HPDE6-E6E7 (cell line): ENCODE data around the gene HELLS.
"Not testable (repeated sequence)": the region's sequence is repeated elsewhere in the genome, so short reads cannot be mapped to it uniquely, and the experiment has no call there.

Experiments used
- DNase-seq: peaks from one replicate; pipeline ENCODE4 v3.0.0; 2011; ENCODE audit warnings: missing footprints; ENCODE audit errors: extremely low spot score

HELLS gene

DNA sequence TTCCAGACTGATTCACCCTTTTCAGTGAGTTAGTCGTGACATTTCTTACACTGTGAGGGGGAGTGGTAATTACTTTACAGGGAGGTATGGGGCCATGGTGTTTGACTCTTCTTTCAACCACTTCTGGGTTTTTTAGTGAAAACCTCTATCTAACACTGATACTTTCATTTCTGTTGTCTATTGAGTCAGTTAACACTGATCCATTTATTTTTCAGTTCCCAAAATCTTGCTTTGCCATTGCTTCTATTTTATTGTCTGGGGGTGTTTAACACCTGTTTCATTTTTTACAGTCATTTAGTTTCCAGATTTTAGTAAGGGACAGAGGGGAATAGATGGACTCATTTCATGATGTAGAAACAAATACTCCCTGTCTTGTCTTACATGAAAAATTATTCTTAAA lies 61.5 kb downstream of the HELLS start:
- no peak for DNase-seq

DNA sequence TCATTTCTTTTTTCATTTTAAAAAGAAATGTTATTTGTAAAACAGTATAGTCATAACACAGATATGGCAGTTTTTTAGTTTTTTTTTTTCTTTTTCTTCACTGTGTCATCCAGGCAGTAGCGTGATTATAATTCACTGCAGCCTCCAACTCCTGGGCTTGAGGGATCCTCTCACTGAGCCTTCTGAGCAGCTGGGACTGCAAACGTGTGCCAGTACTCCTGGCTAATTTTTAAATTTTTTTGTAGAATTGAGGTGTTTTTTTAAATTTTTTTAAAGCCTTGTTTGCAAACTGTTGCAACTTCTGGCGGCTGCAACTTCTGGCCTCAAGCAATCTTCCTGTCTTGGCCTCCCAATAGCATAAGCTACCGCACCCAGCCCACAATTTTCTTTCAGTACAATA lies 63.0 kb downstream of the HELLS start:
- DNase-seq = no peak

DNA sequence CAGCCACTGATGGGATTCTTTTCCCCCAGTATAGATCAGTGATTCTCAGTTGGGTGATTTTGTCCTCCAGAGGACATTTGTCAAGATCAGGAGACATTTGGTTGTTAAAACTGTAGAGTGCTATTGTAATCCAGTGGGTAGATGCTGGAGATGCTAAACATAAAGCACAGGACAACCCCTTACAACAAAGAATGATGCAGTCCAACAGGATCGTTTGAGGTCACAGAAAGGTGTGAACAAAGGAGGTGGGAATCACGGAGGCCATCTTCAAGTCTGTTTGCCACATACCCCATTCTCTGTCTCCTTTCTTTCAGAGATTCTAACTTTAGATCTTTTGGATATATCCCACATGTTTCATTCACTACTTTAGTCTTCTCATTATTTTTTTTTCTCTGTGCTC lies 69.0 kb downstream of the HELLS start:
- DNase-seq = no peak

DNA sequence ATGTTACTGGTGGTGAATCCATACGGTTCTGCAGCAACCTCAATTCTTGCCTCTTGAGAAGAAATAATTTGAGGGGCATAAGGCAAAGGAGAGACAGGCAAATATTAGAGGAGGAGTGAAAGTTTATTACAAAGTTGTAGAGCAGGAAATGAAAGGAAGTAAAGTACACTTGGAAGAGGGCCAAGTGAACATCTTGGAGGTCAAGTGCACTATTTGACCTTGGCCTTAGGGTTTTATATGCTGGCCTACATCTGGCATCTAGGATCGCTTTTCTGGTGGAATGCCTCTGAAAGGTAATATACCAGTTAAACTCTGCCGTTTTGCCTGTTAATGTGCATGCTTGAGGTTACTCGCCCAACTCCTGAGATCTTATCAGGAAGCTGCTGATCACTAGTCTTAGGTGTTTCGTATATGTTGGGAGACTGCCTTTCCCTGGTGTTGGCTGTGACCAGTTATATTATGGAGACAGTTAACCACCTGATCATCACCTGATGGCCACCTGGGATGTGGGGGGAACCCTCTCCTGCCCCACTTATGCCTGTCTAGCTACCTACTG lies 71.9 kb downstream of the HELLS start:
- DNase-seq = no peak

DNA sequence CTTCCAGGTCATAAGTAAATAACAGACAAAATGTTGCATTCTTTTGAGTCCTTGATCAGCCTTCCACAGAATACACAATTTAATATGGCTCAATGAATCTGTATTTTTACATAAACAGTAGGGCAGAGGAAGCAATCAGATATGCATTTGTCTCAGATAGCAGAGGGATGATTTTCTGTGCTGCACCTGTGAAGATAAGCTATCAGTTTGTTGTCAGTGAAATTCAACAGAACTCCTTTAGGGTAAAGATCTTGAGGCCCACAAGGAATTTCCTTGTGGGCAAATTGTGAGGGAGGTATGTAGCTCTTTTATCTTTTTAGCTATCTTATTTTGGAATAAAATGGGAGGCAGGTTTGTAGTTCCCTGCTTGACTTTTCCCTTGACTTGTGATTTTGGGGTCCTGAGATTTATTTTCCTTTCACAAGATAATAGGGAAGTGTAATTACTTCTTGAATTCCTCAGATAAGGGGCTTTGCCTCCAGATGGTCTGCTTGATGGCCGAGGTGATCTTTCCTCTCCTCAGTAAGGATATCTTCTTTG lies 77.1 kb downstream of the HELLS start:
- DNase-seq = no peak

DNA sequence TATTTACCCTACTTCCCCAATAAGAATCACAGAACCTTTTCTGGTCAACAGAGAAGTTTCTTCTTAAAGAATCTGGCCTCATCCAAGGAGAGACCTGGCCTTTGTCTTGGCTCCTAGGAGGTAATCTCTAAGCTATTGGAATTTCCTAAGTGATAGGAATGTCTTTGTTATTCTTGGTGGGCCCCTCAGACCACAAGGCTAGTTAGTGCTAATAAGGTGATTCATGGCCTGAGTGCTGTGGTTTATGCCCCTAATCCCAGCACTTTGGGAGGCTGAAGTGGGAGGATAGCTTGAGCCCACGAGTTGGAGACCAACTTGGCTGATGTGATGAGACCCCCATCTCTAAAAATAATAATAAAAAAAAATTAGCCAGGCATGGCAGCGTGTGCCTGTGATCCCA lies 78.0 kb downstream of the HELLS start:
- no peak for DNase-seq

DNA sequence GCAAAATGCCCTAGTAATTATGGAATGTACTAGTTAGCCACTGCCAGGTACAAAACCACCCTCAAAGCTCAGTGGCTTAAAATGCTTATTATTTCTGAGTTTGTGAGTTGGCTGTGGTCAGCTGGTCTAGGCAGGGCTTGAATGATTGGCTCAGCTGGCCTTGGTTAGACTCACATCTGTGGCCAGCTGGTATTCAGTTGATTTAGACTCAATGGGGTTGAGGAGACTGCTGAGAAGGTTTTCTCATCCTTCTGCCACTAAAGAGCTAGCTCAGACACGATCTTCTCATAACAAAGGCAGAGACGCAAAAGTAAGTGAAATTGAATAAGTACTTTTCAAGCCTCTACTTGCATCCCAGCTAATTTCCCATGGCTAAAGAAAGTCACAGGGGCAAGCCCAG lies 80.9 kb downstream of the HELLS start:
- no peak for DNase-seq

DNA sequence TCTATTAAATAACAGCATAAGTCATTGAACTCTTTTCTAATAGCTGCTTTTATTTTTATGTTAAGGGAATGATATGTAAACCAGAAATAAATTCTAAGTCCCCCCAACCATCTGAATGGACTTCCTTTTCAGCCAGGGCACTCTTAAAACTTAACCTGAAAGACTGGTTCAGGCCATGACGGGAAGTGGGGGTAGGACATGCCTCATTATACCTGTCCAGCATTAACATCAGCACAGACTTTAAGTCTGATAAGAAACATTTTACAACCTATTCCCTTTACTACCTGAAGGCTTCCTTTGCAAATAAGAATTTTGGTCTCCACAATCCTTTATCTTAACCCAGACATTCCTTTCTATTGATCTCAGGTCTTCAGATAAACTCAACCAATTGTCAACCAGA lies 81.9 kb downstream of the HELLS start:
- no peak for DNase-seq

DNA sequence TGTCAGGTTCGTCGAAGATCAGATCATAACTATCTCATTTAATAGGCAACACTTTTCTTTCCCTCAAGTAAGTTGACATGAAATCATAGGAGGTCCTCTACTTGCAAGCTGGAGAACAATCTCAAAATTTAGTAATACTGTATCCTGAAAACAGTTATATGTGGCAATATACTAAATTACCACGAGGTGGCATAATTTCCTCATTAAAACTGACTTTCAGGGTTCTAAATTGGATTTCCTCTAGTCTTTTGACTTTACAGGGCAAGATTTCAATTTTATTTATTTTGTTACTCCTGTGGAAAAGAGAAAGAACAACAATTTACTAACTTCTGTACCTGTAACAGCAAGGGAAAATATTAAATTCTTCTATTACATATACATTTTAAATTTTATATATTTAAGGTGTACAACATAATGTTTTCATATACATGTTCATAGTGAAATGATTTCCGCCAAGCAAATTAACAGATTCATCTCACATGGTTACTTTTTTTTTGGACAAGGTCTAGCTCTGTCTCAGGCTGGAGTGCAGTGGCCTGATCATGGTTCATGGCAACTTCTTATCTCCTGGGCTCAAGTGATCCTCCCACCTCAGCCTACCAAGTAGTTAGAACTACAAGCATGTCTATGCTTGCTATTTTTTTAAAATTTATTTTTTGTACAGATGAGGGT lies 84.6 kb downstream of the HELLS start:
- no peak for DNase-seq

DNA sequence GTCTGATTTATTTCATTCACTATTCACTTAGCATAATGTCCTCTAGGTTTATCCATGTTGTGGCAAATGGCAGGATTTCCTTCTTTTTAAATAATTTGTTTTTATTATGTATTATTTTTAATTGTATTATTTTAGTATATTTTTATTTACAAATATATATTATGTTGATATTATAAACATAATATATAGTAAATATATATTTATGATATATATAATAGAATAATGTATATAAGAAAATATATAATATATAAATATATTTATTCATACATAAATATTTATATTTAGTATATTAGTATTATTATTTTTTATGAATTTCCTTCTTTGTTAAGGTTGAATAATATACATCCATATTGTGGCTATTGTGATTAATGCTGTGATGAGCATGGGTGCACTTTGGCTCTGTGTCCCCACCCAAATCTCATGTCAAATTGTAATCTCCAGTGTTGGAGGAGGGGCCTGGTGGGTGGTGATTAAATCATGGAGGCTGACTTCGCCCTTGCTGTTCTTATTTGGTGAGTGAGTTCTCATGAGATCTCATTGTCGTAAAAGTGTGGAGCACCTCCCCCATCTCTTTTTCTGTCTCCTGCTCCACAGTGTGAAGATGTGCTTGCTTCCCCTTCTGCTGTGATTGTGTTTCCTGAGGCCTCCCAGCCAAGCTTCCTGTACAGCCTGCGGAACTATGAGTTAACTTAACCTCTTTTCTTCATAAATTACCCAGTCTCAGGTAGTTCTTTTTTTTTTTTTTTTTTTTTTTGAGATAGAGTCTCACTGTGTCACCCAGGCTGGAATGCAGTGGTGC lies 85.7 kb downstream of the HELLS start:
- DNase-seq = no peak

DNA sequence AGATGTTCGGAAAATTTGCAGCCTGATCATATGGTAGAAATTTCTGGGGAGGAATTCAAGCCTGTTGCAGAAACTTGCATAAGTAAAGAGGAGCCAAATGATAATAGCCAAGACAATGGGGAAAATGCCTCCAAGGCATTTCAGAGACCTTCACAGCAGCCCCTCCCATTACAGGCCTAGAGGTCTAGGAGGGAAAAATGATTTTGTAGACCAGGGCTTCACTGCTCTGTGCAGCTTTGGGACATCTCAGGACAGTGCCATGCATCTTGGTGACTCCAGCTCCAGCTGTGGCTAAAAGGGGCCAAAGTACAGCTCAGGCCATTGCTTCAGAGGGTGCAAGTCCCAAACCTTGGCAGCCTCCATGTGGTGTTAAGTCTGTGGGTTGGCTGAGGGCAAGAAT lies 87.4 kb downstream of the HELLS start:
- no peak for DNase-seq

DNA sequence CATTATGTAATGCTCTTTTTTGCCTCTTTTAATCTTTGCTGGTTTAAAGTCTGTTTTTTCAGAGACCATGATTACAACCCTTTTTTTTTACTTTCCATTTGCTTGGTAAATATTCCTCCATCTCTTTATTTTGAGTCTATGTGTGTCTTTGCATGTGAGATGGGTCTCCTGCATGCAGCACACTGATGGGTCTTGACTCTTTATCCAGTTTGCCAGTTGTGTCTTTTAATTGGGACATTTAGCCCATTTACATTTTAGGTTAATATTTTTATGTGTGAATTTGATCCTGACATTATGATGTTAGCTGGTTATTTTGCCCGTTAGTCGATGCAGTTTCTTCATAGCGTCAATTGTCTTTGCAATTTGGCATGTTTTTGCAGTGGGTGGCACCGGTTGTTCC lies 92.5 kb downstream of the HELLS start:
- not testable (repeated sequence) for DNase-seq

DNA sequence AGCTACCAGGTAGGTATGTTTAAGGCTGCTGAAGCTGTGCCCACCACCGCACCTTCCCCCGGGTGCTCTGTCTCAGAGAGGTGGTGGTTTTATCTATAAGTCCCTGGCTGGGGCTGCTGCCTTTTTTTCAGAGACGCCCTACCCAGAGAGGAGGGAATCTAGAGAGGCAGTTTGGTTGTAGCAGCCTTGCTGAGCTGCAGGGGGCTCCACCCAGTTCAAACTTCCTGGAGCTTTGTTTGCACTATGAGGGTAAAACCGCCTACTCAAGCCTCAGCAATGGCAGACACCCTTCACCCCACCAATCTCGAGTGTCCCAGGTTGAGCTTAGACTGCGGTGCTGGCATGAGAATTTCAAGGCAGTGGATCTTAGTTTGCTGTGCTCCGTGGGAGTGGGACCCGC lies 94.3 kb downstream of the HELLS start:
- DNase-seq = no peak

DNA sequence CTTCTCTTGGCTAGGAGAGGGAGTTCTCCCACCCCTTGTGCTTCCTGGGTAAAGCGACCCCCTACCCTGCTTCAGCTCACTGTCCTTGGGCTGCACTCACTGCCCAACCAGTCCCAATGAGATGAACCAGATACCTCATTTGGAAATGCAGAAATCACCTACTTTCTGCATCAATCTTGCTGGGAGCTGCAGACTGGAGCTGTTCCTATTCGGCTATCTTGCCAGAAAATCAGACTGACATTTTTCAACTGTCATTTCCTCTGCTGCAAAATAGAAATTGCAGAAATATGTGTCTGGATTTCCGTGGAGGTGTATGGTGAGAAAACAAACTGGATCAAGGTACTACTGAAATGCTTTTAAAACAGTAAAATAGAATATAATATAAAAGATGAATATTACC lies 95.0 kb downstream of the HELLS start:
- no peak for DNase-seq

DNA sequence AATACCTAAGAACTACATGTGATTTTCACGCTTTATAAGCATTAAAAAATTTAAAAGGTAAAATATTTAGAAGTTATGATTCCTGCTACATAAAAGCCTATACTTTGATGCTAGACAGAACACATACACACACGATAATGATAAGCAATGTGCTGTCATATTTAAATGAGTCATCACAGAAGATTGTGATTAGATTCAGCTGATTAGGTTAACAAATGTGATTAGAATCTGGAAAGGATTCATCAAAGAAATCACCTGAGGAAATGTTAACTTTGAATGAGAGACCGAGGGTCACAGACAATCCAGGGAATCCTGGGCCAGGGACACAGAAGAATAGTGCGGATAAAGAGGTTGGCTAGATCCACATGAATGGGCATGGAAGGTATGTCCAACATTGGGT lies 95.9 kb downstream of the HELLS start:
- no peak for DNase-seq

DNA sequence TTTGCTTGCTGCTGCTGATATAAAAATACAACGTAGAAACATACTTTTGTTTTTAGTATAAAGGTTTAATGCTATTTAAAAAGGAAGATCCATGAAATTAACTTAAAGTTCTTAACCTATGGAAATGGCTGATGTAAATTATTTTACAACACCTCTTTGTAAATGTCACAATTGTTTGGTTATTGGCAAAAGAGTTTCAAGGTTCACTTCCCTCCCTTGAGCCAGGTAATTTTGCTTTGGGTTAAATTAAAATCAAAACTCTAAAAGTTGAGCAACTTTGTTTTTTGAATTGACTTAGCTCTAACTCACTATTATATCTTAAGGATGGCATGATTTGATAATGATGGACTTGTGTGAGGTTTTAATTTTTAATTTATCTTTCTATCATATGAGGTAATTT lies 98.8 kb downstream of the HELLS start:
- DNase-seq = no peak

DNA sequence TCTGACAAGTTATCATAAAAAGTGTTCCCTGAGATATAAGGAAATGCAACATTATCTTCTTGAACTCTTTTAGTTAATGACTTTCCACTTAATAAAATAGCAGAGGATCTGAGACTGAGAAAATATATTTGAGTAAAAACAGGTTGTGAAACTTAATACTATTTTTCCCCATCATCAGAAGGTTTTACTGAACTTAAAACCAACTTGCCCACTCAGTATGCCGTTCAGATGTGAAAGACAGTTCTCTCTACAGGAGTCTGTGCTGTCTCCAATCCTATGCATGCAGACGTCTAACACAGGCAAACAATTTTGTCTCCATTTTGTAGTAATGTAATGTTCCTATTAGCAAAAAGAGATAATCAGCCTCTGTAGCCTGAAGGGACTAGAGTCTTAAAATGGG lies 99.7 kb downstream of the HELLS start:
- no peak for DNase-seq
